Measurements from ENCODE around the gene ZPLD1. TPM values are rescaled to one million over a fixed set of nuclear protein-coding genes. Genes with fewer than 3 reads are reported as not detected.

The ZPLD1 gene
- total RNA-seq, 1 experiment from 2014 or later, result not detected

DNA sequence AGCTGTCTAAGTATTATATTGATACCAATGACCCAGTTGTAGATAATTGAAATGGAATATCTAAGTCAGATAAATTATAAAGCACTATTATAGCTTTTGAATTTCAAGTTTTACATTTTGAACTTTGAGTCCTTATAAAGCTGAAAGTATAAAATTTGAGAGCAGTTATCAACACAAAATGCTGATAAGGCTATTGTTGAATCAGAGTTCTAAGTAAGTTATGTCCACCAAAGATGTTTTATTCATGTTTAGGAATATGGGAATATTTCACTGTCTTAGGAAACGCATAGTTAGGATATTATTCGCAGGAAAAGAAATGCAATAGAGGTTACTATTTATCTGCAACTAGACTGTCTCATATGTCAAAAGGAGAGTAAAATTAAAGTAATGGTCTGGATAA is 29.4 kb downstream of the ZPLD1 start (continued):
- TF ChIP-seq, protein P1, sequence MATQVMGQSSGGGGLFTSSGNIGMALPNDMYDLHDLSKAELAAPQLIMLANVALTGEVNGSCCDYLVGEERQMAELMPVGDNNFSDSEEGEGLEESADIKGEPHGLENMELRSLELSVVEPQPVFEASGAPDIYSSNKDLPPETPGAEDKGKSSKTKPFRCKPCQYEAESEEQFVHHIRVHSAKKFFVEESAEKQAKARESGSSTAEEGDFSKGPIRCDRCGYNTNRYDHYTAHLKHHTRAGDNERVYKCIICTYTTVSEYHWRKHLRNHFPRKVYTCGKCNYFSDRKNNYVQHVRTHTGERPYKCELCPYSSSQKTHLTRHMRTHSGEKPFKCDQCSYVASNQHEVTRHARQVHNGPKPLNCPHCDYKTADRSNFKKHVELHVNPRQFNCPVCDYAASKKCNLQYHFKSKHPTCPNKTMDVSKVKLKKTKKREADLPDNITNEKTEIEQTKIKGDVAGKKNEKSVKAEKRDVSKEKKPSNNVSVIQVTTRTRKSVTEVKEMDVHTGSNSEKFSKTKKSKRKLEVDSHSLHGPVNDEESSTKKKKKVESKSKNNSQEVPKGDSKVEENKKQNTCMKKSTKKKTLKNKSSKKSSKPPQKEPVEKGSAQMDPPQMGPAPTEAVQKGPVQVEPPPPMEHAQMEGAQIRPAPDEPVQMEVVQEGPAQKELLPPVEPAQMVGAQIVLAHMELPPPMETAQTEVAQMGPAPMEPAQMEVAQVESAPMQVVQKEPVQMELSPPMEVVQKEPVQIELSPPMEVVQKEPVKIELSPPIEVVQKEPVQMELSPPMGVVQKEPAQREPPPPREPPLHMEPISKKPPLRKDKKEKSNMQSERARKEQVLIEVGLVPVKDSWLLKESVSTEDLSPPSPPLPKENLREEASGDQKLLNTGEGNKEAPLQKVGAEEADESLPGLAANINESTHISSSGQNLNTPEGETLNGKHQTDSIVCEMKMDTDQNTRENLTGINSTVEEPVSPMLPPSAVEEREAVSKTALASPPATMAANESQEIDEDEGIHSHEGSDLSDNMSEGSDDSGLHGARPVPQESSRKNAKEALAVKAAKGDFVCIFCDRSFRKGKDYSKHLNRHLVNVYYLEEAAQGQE (IDR thresholded peaks at IDR 0.05; ENCODE audit: low read depth), result no peak
- no peak for TF ChIP-seq CEBPB (IDR thresholded peaks at IDR 0.05; ENCODE audit: low read depth)
- TF ChIP-seq, protein P2, sequence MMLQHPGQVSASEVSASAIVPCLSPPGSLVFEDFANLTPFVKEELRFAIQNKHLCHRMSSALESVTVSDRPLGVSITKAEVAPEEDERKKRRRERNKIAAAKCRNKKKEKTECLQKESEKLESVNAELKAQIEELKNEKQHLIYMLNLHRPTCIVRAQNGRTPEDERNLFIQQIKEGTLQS (IDR thresholded peaks at IDR 0.05), result no peak
- no peak for TF ChIP-seq FOSL1 (IDR thresholded peaks at IDR 0.05; ENCODE audit: low read depth)
- no peak for TF ChIP-seq POLR2AphosphoS5 (IDR thresholded peaks at IDR 0.05; ENCODE audit: low read depth, low read length)
- TF ChIP-seq POLR2A (IDR thresholded peaks at IDR 0.05; ENCODE audit: borderline replicate concordance, extremely low read depth, insufficient read depth, insufficient read length), result no peak
- no peak for TF ChIP-seq TCF7L2 (IDR thresholded peaks at IDR 0.05; ENCODE audit: borderline replicate concordance, extremely low read depth, insufficient read depth, insufficient read length)

DNA sequence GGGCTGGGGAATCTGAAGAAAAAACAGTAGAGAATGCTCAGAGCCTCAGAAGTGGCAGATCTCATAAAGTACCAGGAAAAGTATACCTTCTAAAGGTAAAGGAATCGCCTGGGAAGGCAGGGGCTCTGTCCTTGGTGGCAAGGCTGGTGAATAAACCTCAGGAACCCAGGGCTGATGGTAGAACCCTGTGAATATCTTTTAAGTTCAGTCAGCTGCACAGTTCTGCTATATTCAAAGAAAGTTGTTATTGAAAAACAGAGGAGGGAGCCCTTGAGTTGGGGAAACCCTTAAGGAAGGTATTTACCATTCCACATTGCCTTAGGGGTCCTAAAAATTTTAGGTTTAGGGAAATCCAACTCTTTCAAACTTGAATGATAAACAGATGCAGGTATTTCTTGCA is 31.2 kb downstream of the ZPLD1 start:
- H3K9ac ChIP-seq (ENCODE audit: low read length), result no peak overlapping the region
- CTCF ChIA-PET, result interaction anchor here (1.3 kb wide), 1 partner anchor 70 kb away, joined by 3 read pairs; no protein-coding TSS in a partner anchor
- no peak overlapping the region for H3K4me2 ChIP-seq (ENCODE audit: low read length)
- intact Hi-C loops (cut with micrococcal nuclease), result loop anchor here (2.0 to 10.0 kb wide), 3 partner anchors 63 to 231 kb away; no protein-coding TSS in a partner anchor
- H3K4me1 ChIP-seq (ENCODE audit: control insufficient read depth in 1 of 2, insufficient read depth in 2 of 2, low read length in 2 of 2), result peaks cover 0 to 3% of the 10 kb centered on the region in 2 experiments; a peak in 2 of 4 replicates
- RAD21 ChIA-PET (ENCODE audit: low non-redundant PET in 1 of 2, low total read pairs in 2 of 2, uncharacterized antibody in 2 of 2, unreplicated experiment in 2 of 2), result no interaction called here
- no peak overlapping the region for H3K4me3 ChIP-seq (replicated peaks in 1 of 2; ENCODE audit: low read depth in 1 of 2, low read length in 2 of 2)
- no peaks in the 10 kb centered on the region for H3K27me3 ChIP-seq (ENCODE audit: insufficient read depth, low read length)
- peak; percentile 6 for DNase-seq (ENCODE audit: low read depth, low spot score)
- no peaks in the 10 kb centered on the region for H3K9me3 ChIP-seq (ENCODE audit: control insufficient read depth in 1 of 2, insufficient read depth in 1 of 2, low read depth in 1 of 2, low read length in 2 of 2)
- H4K20me1 ChIP-seq (ENCODE audit: insufficient read depth), result no peaks in the 10 kb centered on the region
- no peaks in the 10 kb centered on the region for H3K36me3 ChIP-seq (ENCODE audit: control insufficient read depth in 1 of 2, insufficient read depth in 2 of 2, low read length in 2 of 2)
- H2AFZ ChIP-seq (ENCODE audit: low read depth, low read length, poor library complexity, severe bottlenecking), result peak overlapping the region; percentile 28
- POLR2A ChIA-PET, result no interaction called here
- H3K27ac ChIP-seq (ENCODE audit: low read depth, low read length), result no peak overlapping the region
- no peaks in the 10 kb centered on the region for H3K79me2 ChIP-seq (ENCODE audit: insufficient read depth, low read length)
- no peaks in the 10 kb centered on the region for H3K9me2 ChIP-seq (ENCODE audit: insufficient read depth)
- peak; percentile 68 for ATAC-seq
- BruUV-seq (replicated peaks), result no TSS peak
- TF ChIP-seq ZNF274 (IDR thresholded peaks at IDR 0.05; ENCODE audit: low read depth, low read length), result no peak
- TF ChIP-seq, protein P1 (IDR thresholded peaks at IDR 0.05; ENCODE audit: low read depth), result peak; percentile 36
- no peak for TF ChIP-seq CBX3 (IDR thresholded peaks at IDR 0.05; ENCODE audit: low read depth)
- TF ChIP-seq RAD21 (IDR thresholded peaks at IDR 0.05; ENCODE audit: low read depth), result peak; percentile 58; the same call in 1 of the 2 replicates
- TF ChIP-seq, protein P3, sequence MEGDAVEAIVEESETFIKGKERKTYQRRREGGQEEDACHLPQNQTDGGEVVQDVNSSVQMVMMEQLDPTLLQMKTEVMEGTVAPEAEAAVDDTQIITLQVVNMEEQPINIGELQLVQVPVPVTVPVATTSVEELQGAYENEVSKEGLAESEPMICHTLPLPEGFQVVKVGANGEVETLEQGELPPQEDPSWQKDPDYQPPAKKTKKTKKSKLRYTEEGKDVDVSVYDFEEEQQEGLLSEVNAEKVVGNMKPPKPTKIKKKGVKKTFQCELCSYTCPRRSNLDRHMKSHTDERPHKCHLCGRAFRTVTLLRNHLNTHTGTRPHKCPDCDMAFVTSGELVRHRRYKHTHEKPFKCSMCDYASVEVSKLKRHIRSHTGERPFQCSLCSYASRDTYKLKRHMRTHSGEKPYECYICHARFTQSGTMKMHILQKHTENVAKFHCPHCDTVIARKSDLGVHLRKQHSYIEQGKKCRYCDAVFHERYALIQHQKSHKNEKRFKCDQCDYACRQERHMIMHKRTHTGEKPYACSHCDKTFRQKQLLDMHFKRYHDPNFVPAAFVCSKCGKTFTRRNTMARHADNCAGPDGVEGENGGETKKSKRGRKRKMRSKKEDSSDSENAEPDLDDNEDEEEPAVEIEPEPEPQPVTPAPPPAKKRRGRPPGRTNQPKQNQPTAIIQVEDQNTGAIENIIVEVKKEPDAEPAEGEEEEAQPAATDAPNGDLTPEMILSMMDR (IDR thresholded peaks at IDR 0.05 in 2 of 3, conservative IDR thresholded peaks at IDR 0.05 in 1 of 3; ENCODE audit: borderline replicate concordance in 1 of 3, insufficient read depth in 1 of 3, low read depth in 2 of 3, low read length in 2 of 3), result peak; percentile 21 to 44 (median 38); a peak in 3 of 6 replicates
- TF ChIP-seq, protein P4, sequence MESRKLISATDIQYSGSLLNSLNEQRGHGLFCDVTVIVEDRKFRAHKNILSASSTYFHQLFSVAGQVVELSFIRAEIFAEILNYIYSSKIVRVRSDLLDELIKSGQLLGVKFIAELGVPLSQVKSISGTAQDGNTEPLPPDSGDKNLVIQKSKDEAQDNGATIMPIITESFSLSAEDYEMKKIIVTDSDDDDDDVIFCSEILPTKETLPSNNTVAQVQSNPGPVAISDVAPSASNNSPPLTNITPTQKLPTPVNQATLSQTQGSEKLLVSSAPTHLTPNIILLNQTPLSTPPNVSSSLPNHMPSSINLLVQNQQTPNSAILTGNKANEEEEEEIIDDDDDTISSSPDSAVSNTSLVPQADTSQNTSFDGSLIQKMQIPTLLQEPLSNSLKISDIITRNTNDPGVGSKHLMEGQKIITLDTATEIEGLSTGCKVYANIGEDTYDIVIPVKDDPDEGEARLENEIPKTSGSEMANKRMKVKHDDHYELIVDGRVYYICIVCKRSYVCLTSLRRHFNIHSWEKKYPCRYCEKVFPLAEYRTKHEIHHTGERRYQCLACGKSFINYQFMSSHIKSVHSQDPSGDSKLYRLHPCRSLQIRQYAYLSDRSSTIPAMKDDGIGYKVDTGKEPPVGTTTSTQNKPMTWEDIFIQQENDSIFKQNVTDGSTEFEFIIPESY (IDR thresholded peaks at IDR 0.05; ENCODE audit: extremely low read depth, insufficient replicate concordance, low read length), result no peak

Data from HCT116 (cell line).